G401.6 (cell line): ENCODE results near the gene PTOV1.
"Not testable (repeated sequence)": the region's sequence is repeated elsewhere in the genome, so short reads cannot be mapped to it uniquely, and the experiment has no call there.

Source experiments
- FAIRE-seq: peaks from 2 replicates; lab custom pipeline; 2012; peaks lifted over from hg19 to GRCh38; lab: Jason Lieb, UNC

The PTOV1 gene

GRCh38 chr19:49817964-49818648, 32.9 kb upstream of the PTOV1 start, which contains the start of gene MED25:
Gene MED25, plus strand, starts transcription at chr19:49818289. Its CDS starts 53 bp downstream, at chr19:49818342.
- peak; percentile 23 for FAIRE-seq

GRCh38 chr19:49818649-49819370, 32.1 kb upstream of the PTOV1 start:
- FAIRE-seq: no peak

- not testable (repeated sequence) for FAIRE-seq
These were observed 31.4 kb upstream of the PTOV1 start for GRCh38 chr19:49819452-49820115.

- no peak for FAIRE-seq
These were observed 30.8 kb upstream of the PTOV1 start for GRCh38 chr19:49820125-49820524.

- FAIRE-seq: no peak
These were observed 27.5 kb upstream of the PTOV1 start for GRCh38 chr19:49823472-49823871.

GRCh38 chr19:49824662-49825061, 26.3 kb upstream of the PTOV1 start:
- no peak for FAIRE-seq

GRCh38 chr19:49827034-49827433, 23.9 kb upstream of the PTOV1 start:
- FAIRE-seq: no peak

- FAIRE-seq: no peak
These were observed 21.8 kb upstream of the PTOV1 start for GRCh38 chr19:49829200-49829599.

- no peak for FAIRE-seq
These were observed 21.2 kb upstream of the PTOV1 start for GRCh38 chr19:49829721-49830120.

GRCh38 chr19:49830766-49831165, 20.2 kb upstream of the PTOV1 start:
- no peak for FAIRE-seq

- FAIRE-seq: no peak
These were observed 19.4 kb upstream of the PTOV1 start for GRCh38 chr19:49831592-49831991.

- FAIRE-seq: no peak
These were observed 18.4 kb upstream of the PTOV1 start for GRCh38 chr19:49832556-49832955.

- no peak for FAIRE-seq
These were observed 17.4 kb upstream of the PTOV1 start for GRCh38 chr19:49833599-49833998.

GRCh38 chr19:49835562-49835961, 15.4 kb upstream of the PTOV1 start:
- FAIRE-seq: no peak

GRCh38 chr19:49836176-49837008, 14.6 kb upstream of the PTOV1 start:
- FAIRE-seq: no peak

GRCh38 chr19:49837009-49837310, 14.0 kb upstream of the PTOV1 start:
- FAIRE-seq: no peak

GRCh38 chr19:49837425-49837824, 13.5 kb upstream of the PTOV1 start:
- no peak for FAIRE-seq

GRCh38 chr19:49838885-49839588, 11.9 kb upstream of the PTOV1 start:
- no peak for FAIRE-seq

GRCh38 chr19:49839713-49840112, 11.2 kb upstream of the PTOV1 start:
- FAIRE-seq: no peak

- no peak for FAIRE-seq
These were observed 10.6 kb upstream of the PTOV1 start for GRCh38 chr19:49840321-49840720.

GRCh38 chr19:49840736-49841249, 10.2 kb upstream of the PTOV1 start:
- no peak for FAIRE-seq

- no peak for FAIRE-seq
These were observed 7.7 kb upstream of the PTOV1 start for GRCh38 chr19:49843265-49843664.
